Esophagus squamous epithelium (tissue), 4 donors: ENCODE data around the gene FNDC3B.

Source experiments
- CTCF ChIP-seq, 6 experiments: fragments of 450-650 bp in 4 of 6; fragments of 200-600 bp in 2 of 6; sonication (generic) in 2 of 6; IDR thresholded peaks; one replicate each; pipeline ENCODE4 v1.5.1; 2016 to 2019; ENCODE audit warnings: antibody characterized with exemption in 6 of 6, mild to moderate bottlenecking in 4 of 6, moderate library complexity in 4 of 6
- POLR2A ChIP-seq, 4 donors: fragments of 450-650 bp; IDR thresholded peaks; one replicate each; pipeline ENCODE4 v1.6.1; 2017; ENCODE audit warnings: antibody characterized with exemption in 4 of 4, mild to moderate bottlenecking in 4 of 4, moderate library complexity in 3 of 4

DNA sequence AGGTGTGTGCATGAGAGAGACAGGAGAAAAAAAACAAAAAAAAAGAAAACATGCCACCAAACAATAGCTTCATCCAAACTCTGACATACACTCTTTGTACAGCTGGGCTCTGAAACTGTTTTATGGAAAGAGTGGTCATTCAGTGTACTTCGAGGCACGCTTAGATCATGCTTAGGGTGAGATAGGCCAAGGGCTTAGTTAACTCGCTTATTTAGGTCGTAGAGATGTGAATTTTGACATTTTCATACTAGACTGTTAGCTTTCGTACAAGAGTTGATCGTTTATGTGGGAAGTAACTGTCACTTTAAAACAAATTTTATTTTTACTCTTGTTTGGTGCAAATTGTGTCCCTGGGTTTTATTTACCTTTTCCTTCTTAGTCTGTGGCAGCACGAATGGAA, 242.5 kb downstream of the FNDC3B start:
- TF ChIP-seq POLR2A (IDR thresholded peaks at IDR 0.05) (no peak), CTCF (IDR thresholded peaks at IDR 0.05) (no peak)
